Gastrocnemius medialis (tissue), 4 donors: ENCODE data around the gene GGT1. TPM values are rescaled to one million over a fixed set of nuclear protein-coding genes. Genes with fewer than 3 reads are reported as not detected.
"Not testable (repeated sequence)": the region's sequence is repeated elsewhere in the genome, so short reads cannot be mapped to it uniquely, and the experiment has no call there.

Source experiments
- ATAC-seq, 2 donors: fragments of 150-250 bp; one replicate each; pipeline ENCODE4 v1.9.1; 2016
- DNase-seq, 2 donors: peaks; one replicate each; pipeline ENCODE4 v3.0.0-alpha.2; 2019
- H3K27ac ChIP-seq, 4 donors: fragments of 200-600 bp; sonication (generic); 1 replicate in 1 of 4; 2 replicates in 3 of 4; pipeline ENCODE4 v1.5.1; 2016 to 2018; ENCODE audit warnings: mild to moderate bottlenecking in 2 of 4, moderate library complexity in 1 of 4
- H3K27me3 ChIP-seq, 3 donors: fragments of 200-600 bp; sonication (generic) in 2 of 3; 1 replicate in 1 of 3; 2 replicates in 2 of 3; pipeline versions ENCODE4 v1.5.1 to v1.6.0; 2016 to 2019; ENCODE audit warnings: mild to moderate bottlenecking in 1 of 3, moderate library complexity in 1 of 3
- H3K36me3 ChIP-seq, 2 donors: fragments of 200-600 bp; sonication (generic) in 1 of 2; one replicate each; pipeline ENCODE4 v1.5.1; 2017 to 2018
- H3K4me1 ChIP-seq, 2 donors: fragments of 200-600 bp; sonication (generic) in 1 of 2; one replicate each; pipeline ENCODE4 v1.5.1; 2016 to 2017; ENCODE audit warnings: mild to moderate bottlenecking in 2 of 2
- H3K4me3 ChIP-seq, 4 donors: fragments of 200-600 bp; sonication (generic) in 3 of 4; 1 replicate in 1 of 4; 2 replicates in 3 of 4; pipeline ENCODE4 v1.5.1; 2016 to 2019; ENCODE audit warnings: mild to moderate bottlenecking in 2 of 4
- H3K9me3 ChIP-seq, 3 donors: fragments of 200-600 bp; sonication (generic) in 2 of 3; 1 replicate in 1 of 3; 2 replicates in 2 of 3; pipeline ENCODE4 v1.5.1; 2016 to 2019
- POLR2A ChIP-seq, 2 donors: fragments of 450-650 bp; IDR thresholded peaks; one replicate each; pipeline ENCODE4 v1.6.1; 2017; ENCODE audit warnings: antibody characterized with exemption in 2 of 2, mild to moderate bottlenecking in 2 of 2, moderate library complexity in 2 of 2
- in situ Hi-C, 4 donors: fragments of 200-750 bp; cut with MboI; loops; one replicate each; pipeline versions ENCODE4 v1.15.0 to v1.8.0; 2017; ENCODE audit warnings: low sequenced_read_pairs in 4 of 4
- intact Hi-C: fragments of 100-400 bp; cut with DNase I; formaldehyde crosslinking; loops from one replicate; pipeline ENCODE4 v1.15.1; 2023; ENCODE audit warnings: low total_unique reads
- total RNA-seq, 4 donors: library from RNA; depleted of rRNA; stranded (reverse); fragments of >200 nt; gene quantifications; one replicate each; pipeline versions ENCODE4 v1.1.0 to v1.2.3, GENCODE V29; 2016
- TF ChIP-seq, protein P1 (sequence below), 5 experiments: fragments of 450-650 bp in 3 of 5; fragments of 200-600 bp in 2 of 5; sonication (generic) in 2 of 5; IDR thresholded peaks in 4 of 5; conservative IDR thresholded peaks in 1 of 5; 1 replicate in 4 of 5; 2 replicates in 1 of 5; pipeline ENCODE4 v1.5.1; 2016 to 2019; ENCODE audit warnings: antibody characterized with exemption in 5 of 5, mild to moderate bottlenecking in 3 of 5, moderate library complexity in 3 of 5

GGT1 gene
- total RNA-seq, 4 donors from 2014 or later: 0.29 to 1.3 (median 0.94) TPM

DNA sequence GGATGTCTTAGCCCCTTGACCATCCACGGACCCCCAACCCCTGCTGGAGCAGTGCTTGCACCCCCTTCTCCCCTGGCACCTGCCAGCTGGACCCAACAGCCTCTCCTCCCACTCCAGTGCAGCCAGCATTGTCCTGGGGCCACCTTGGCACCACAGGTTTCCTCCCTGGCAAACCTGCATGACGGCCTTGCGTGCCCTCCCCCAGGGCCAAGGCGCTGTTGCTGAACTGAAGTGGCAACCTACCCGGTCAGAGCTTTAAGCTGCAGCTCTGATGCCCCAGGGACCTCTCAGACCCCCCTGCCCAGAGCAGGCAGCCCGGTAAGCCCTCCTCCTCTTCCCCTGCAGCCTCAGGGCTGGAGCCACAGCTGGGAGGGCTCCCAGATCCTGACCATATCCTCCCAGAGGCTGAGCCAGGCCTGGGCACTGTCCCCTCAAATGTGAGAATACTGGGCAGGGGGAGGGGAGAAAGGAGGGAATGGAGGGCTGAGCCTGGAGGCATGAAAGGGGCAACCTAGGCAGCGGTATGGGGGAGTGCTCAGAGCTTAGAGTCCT, 8.3 kb upstream of the GGT1 start:
- no peaks in the 10 kb centered on the region for H3K27me3 ChIP-seq
- H3K27ac ChIP-seq: no peak overlapping the region
- no peaks in the 10 kb centered on the region for H3K9me3 ChIP-seq
- TF ChIP-seq, protein P1, sequence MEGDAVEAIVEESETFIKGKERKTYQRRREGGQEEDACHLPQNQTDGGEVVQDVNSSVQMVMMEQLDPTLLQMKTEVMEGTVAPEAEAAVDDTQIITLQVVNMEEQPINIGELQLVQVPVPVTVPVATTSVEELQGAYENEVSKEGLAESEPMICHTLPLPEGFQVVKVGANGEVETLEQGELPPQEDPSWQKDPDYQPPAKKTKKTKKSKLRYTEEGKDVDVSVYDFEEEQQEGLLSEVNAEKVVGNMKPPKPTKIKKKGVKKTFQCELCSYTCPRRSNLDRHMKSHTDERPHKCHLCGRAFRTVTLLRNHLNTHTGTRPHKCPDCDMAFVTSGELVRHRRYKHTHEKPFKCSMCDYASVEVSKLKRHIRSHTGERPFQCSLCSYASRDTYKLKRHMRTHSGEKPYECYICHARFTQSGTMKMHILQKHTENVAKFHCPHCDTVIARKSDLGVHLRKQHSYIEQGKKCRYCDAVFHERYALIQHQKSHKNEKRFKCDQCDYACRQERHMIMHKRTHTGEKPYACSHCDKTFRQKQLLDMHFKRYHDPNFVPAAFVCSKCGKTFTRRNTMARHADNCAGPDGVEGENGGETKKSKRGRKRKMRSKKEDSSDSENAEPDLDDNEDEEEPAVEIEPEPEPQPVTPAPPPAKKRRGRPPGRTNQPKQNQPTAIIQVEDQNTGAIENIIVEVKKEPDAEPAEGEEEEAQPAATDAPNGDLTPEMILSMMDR (IDR thresholded peaks at IDR 0.05 in 4 of 5, conservative IDR thresholded peaks at IDR 0.05 in 1 of 5): no peak
- TF ChIP-seq POLR2A (IDR thresholded peaks at IDR 0.05): no peak
- in situ Hi-C loops (no loop called here), intact Hi-C loops (no loop called here)
- H3K36me3 ChIP-seq: no peaks in the 10 kb centered on the region
- H3K4me3 ChIP-seq: no peak overlapping the region
- no peaks in the 10 kb centered on the region for H3K4me1 ChIP-seq
- ATAC-seq (no peak), DNase-seq (no peak)

DNA sequence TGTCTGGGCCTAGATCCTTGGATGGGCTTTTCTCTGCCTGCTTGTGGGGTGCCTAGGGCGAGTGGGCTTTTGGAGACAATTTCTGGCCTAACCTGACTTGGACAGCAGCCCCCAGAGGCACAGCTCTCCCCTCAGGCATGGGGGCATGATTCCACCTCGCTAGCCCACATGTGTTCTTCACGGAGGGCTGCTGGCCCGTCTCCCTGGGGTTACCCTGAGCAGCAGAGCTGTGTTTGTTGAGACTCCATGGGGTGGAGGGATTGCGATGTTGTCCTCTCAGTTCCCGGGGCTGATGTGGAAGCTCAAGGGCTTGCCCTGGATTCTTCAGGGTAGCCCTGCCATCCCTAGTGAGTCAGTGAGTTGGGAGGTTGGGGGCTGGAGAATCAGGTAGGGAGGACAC, 7.8 kb upstream of the GGT1 start:
- no peak overlapping the region for H3K27ac ChIP-seq
- H3K9me3 ChIP-seq: no peaks in the 10 kb centered on the region
- H3K4me1 ChIP-seq: no peaks in the 10 kb centered on the region
- no peaks in the 10 kb centered on the region for H3K36me3 ChIP-seq
- intact Hi-C loops (no loop called here), in situ Hi-C loops (no loop called here)
- no peak for TF ChIP-seq POLR2A (IDR thresholded peaks at IDR 0.05)
- TF ChIP-seq, protein P1 (IDR thresholded peaks at IDR 0.05 in 4 of 5, conservative IDR thresholded peaks at IDR 0.05 in 1 of 5): no peak
- H3K27me3 ChIP-seq: no peaks in the 10 kb centered on the region
- no peak for DNase-seq
- no peak overlapping the region for H3K4me3 ChIP-seq
- no peak for ATAC-seq

DNA sequence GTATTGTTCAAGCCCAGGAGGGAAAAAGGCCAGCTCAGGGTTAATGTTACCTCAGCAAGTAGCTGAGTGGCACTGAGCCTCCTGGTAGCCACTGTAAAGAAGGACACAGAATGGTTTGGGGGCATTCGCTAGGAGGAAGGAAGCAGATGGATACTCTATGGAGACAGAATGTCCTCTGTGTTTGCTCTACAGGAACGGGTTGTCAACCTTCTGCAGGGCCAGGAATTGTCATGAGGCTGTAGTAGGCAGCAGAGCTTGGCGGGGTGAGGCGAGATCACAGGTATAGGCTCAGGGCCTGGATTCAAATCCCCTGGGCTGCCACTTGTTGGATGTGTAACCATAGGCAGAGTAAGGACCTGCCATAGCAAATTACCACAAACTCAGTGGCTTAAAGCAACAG, 7.1 kb upstream of the GGT1 start:
- H3K4me1 ChIP-seq: no peaks in the 10 kb centered on the region
- in situ Hi-C loops: no loop called here
- DNase-seq (no peak), ATAC-seq (no peak)
- no peak overlapping the region for H3K4me3 ChIP-seq
- intact Hi-C loops: no loop called here
- no peaks in the 10 kb centered on the region for H3K27me3 ChIP-seq
- H3K27ac ChIP-seq: no peak overlapping the region
- TF ChIP-seq POLR2A (IDR thresholded peaks at IDR 0.05): no peak
- TF ChIP-seq, protein P1 (IDR thresholded peaks at IDR 0.05 in 4 of 5, conservative IDR thresholded peaks at IDR 0.05 in 1 of 5): no peak
- no peaks in the 10 kb centered on the region for H3K36me3 ChIP-seq
- H3K9me3 ChIP-seq: no peaks in the 10 kb centered on the region

DNA sequence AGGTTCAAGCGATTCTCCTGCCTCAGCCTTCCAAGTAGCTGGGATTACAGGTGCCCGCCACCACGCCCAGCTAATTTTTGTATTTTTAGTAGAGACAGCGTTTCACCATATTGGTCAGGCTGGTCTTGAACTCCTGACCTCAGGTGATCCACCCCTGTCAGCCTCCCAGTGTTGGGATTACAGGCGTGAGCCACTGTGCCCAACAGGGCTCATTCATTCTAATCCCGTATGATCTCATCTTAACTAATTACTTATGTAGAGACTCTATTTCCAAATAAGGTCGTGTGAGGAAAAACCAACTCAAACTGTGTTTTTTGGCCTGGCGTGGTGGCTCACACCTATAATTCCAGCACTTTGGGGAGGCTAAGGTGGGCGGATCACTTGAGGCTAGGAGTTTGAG, 5.9 kb upstream of the GGT1 start:
- H3K4me1 ChIP-seq, intact Hi-C loops, ATAC-seq: not testable (repeated sequence)

DNA sequence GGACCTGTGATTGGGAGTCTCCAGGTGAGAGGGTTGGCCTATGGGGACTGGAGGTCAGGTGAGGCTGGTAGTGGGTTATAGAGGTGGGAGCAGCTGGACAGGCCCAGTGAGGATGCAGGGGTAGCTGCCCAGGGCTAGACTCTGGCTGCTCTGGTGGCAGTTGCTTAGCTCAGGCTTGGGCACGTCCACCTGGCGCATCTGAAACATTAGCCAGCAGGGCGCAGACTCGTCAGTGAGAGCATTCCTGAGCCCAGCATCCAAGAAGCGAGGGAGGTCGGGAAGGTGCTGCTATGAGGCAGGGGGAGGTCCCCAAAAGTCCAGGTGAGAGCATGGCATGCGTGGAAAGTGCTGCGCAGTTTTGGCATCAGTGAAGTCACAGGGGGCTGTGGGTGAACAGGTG, 3.5 kb upstream of the GGT1 start:
- TF ChIP-seq POLR2A (IDR thresholded peaks at IDR 0.05): no peak
- TF ChIP-seq, protein P1 (IDR thresholded peaks at IDR 0.05 in 4 of 5, conservative IDR thresholded peaks at IDR 0.05 in 1 of 5): no peak
- Histone ChIP-seq H3K27ac (no peak overlapping the region), H3K36me3 (no peaks in the 10 kb centered on the region), H3K4me1 (no peaks in the 10 kb centered on the region), H3K9me3 (no peaks in the 10 kb centered on the region), H3K27me3 (no peaks in the 10 kb centered on the region), H3K4me3 (no peak overlapping the region)
- intact Hi-C loops: no loop called here
- ATAC-seq: no peak
- DNase-seq: no peak
- in situ Hi-C loops: no loop called here

More for the DNA sequence above, 5.9 kb upstream of the GGT1 start:
- H3K27ac ChIP-seq, H3K27me3 ChIP-seq, in situ Hi-C loops, H3K4me3 ChIP-seq, H3K36me3 ChIP-seq, DNase-seq, H3K9me3 ChIP-seq: not testable (repeated sequence)

DNA sequence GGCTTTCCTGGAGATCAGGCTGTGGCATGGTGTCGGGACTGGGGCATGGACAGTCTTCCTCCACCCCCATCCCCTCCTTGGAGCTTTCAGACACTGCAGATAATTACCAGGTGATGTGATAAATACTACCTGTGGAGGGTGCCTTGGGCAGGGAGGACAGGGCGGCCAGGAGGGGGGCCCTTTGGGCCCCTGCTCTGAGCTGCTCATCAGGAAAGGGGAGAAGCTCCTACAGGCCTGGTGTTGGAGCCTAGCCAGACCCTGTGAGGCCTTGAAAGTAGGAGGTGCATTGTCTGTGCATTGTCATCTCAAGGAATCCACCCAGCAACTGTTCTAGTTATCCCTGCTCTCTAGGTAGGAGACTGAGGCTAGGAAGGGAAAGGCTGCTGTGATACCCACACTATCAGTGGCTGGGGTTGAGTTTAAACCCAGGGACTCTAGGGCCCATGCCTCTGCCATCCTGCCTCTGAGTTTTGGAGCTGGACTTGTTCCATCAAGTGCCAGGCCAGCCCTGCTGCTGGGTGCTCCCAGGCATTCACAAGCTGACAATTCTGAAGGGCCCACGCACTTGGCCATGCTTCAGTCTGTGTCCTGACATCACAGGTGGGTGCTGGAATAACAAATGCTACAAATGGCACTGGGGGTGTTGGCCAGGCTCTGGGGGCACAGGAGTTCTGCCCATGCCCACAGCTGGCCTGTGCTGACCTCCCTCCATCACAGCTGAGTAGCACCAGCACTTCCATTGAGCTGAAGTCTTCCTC, 2.9 kb upstream of the GGT1 start:
- H3K4me1 ChIP-seq, ATAC-seq, H3K9me3 ChIP-seq, intact Hi-C loops, in situ Hi-C loops, H3K4me3 ChIP-seq, H3K36me3 ChIP-seq, DNase-seq, H3K27ac ChIP-seq, H3K27me3 ChIP-seq: not testable (repeated sequence)
